ENCODE results near the gene URB1.

GRCh38 chr21:32321480-32321879 is 71.3 kb downstream of the URB1 start:
- no peak for TF ChIP-seq CTCF (IDR thresholded peaks at IDR 0.05)
- TF ChIP-seq ZFX (IDR thresholded peaks at IDR 0.05; ENCODE audit: borderline replicate concordance) = no peak

Measured in 22Rv1 (cell line).